Tongue (tissue), 2 donors: Measurements from ENCODE around the gene SREK1IP1. TPM values are rescaled to one million over a fixed set of nuclear protein-coding genes. Genes with fewer than 3 reads are reported as not detected.

Source experiments
- DNase-seq: peaks from one replicate; pipeline ENCODE4 v3.0.0-alpha.2; 2015
- total RNA-seq: library from RNA; depleted of rRNA; stranded (reverse); fragments of >200 nt; gene quantifications from one replicate; pipeline ENCODE4 v1.2.3, GENCODE V29; 2014

SREK1IP1 gene
- 19.1 TPM for total RNA-seq

- DNase-seq, result peak; percentile 96
Observed at GRCh38 chr5:64768358-64769312, at the start of gene SREK1IP1, which contains the start of gene CWC27. TSS of gene SREK1IP1 (minus strand) at chr5:64768691. CDS start at chr5:64768517, 174 bp downstream. TSS of gene CWC27 (plus strand) at chr5:64768930. CDS start at chr5:64769147, 217 bp downstream.

DNA sequence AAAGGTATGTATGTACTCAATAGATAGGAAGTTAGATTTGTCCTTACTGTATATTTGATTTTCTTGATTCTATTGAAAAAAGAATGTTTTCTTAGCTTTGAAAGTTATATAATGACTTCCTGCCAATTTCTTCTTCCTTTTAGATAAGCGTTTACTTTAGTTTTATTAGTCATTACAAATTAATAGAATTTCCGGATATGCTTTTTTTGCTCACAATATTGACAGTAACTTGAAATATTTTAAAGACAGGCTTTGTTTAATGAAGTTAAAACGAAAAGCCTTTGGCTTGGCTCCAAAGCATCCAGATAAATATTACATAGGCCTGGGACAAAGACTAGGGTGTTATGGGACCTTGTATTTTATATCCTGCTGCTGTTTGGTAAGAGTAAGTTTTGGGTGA, 49.8 kb upstream of the SREK1IP1 start:
- DNase-seq, result peak; percentile 49

GRCh38 chr5:64814073-64814472, 45.6 kb upstream of the SREK1IP1 start:
- no peak for DNase-seq

DNA sequence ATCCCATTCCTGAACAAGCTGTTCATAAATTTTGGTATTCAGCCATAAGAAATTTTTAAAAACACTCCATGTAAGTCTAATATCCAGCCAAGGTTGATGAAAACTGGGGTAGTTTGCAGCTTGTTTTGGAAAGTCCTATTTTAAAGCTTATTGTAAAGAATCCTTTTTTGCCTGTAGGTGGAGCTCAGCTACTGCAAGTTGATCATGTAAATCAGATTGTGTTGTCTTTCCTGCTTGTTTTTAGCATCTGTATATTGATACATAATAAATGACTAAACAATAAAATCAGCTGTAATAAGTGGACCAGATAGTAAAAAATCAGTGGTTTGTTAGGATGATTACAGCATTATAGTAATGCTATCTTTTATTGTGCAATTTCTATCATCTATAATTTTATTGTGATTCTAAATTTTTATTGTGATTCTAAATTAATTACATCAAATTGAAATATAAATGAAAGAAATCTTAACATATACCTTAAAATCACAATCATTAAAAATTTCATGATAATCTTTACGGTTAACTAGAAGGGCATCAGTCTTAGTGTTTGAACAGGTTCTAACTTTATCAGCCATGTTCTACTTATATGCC, 42.7 kb upstream of the SREK1IP1 start:
- peak; percentile 74 for DNase-seq

- no peak for DNase-seq
Observed at GRCh38 chr5:64807520-64807919, 39.0 kb upstream of the SREK1IP1 start.

GRCh38 chr5:64806537-64806936, 38.0 kb upstream of the SREK1IP1 start:
- no peak for DNase-seq

DNA sequence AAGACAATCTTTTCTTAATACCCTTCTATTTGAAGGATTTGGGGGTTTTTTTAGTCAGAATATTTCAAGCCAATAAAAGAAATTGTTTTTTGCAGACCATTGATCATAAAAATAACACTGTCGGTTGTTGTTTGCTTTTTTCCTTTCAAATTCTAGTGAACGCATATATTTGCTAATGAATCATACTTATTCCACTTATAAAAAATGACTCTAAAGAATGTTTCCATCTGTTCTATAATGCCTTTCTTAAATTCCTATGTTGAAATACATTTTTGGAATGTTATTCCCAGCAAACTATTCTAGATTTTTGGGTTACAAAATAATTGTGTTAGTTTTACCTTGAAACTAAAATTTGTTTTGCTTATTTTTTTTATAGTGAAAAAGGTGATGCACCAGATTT, 32.4 kb upstream of the SREK1IP1 start:
- DNase-seq, result no peak

- no peak for DNase-seq
Observed at GRCh38 chr5:64796301-64796700, 27.8 kb upstream of the SREK1IP1 start.

DNA sequence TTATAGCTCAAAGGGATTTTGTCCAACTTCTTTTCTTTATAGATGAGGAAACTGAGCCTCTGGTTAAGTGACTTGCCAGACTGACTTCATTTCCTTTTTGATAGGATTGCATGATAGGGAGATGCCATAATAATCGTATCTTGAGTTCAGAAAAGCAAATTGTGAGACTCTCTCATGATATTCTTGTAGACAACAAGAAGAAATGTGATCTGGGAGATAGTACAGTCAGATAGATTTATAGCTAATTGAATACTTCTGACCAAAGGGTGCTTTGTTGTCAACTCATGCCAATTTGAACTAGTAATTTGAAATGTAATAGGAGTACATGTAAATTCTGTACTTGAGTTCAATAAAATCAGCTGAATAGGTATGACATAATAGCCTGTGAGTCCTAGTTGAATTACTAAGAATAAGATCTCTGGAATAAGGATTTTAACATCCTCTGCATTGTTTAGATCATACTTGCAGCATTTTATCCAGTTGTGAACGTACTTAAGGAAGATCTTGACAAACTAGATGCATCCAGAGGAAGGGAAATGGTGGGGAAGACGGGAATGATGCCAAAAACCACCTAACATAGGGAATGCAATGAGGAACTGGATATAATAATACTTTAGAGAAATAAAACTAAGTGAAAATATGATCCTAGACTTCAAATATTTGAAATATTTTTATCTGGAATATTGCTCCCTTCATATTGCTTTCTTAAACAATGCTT, 25.7 kb upstream of the SREK1IP1 start:
- no peak for DNase-seq

- DNase-seq, result no peak
Observed at GRCh38 chr5:64792469-64792868, 24.0 kb upstream of the SREK1IP1 start.

GRCh38 chr5:64790210-64790609, 21.7 kb upstream of the SREK1IP1 start:
- DNase-seq, result no peak

- DNase-seq, result no peak
Observed at GRCh38 chr5:64789457-64789856, 21.0 kb upstream of the SREK1IP1 start.

DNA sequence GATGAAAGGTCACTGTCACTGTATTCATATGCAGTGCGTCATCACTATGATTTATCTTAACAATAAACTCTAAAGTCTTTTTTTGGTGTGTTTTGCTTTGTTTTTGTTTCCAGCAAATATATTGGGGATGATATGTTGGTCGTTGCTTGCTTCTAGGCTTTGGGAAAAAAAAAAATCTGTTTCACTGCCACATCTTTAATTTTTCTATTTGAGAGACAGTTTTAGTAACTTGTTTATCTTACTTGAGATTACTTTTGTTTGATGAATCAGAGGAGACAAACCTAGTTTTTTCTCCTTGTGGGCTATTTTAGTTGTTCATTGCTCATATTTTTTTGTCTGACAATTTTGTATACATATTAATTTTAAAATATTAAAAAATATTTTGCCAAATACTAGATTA, 19.7 kb upstream of the SREK1IP1 start:
- no peak for DNase-seq

- DNase-seq, result no peak
Observed at GRCh38 chr5:64786372-64786771, 17.9 kb upstream of the SREK1IP1 start.

DNA sequence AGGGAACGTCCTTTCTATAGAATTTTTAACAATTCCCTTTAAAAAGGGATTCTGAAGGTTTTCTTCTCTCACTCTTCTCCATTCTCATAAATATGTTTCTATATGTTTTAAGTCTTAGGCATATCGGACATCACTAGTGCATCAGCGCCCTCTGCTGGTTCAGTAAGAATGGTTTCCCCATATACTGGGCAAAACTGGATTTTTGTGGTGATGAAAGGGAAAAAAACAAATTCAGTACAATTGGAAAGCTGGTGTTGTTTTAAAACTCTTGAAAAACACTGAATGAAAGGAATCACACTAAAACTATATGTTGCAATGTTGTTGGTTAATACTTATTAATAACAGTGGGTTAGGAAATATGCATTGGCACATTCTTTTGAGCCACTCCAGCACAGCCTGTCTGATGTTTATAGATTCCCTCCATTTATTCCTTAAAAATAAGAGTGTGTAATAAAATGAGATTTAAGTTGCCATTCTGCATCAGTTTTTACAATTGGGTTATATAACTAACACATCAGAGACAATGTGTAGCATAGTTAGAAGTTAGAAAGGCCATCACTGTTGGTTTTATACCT, 16.0 kb upstream of the SREK1IP1 start:
- peak; percentile 92 for DNase-seq

GRCh38 chr5:64775291-64775690, 6.8 kb upstream of the SREK1IP1 start:
- DNase-seq, result no peak

DNA sequence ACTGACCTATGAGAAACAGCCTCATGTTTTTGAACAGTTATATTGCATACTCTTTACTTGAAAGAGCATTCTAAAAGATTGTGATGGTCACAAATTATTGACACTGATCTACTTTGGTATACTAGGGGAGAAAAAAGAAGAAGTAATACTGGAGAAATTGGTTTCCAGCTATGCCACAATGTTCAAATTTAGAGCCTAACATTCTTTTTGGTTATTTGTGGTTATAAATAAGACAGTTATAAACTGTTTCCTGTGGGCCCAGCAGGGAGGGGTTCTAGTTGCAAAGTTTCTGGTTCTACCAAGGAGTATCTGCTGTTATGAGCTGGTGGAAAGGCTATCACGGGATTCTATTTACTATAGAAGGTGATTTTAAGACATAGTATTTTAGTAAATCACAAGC, 5.0 kb upstream of the SREK1IP1 start:
- DNase-seq, result no peak

DNA sequence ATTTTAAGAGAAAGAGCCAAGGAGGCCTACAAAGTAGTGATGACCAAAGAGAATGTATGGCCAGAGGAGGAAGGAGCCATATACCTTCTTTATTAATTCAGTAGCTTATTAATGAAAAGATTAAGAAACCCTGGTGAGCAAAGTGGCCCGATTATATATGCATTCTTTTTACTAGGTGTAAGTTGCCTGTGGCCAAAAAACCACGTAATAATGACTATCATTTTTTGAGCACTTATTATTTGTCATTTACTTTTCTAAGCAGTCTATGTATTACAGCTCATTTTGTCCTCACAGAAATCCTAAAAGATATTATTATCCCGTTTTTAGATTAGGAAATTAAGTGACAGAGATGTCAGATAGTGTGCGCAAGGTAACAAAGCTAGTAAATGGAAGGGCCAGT, 3.2 kb upstream of the SREK1IP1 start:
- DNase-seq, result no peak

DNA sequence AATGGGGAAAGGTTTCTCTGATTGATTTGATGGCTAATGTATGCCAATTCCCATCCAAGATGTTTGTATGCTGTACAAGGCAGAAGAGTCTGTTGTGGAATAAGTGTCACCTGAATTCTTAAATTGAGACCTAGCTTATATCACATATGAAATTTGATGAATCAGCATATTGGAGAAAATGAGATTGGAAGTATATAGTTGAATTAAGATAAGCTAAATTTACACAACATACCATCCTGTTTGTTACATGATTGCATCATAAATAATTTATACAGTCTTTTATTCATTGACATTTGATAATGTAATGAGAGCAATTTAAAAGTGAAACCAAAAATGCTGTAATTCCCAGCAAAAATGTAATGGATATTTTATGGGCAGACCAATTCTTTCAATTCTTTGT, 1.4 kb upstream of the SREK1IP1 start:
- no peak for DNase-seq

- no peak for DNase-seq
Observed at GRCh38 chr5:64767959-64768357, 533 bp downstream of the SREK1IP1 start.

DNA sequence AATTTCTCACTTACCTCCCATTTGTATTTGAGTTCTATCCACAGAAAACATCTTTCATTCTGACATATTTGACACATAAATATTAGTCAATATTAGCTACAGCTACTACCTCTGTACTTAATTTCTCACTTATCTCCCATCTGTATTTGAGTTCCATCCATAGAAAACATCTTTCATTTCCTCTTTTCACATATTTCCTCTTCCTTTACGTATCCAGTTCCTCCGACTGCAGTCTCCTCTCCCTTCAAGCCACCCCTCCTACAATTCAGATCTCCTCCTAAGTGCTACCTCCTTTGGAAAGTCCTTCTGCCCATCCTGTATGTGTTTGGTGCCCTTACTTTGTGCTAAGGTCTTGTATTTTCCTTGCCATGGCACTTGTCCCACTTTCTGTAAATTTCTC, 1.6 kb downstream of the SREK1IP1 start:
- DNase-seq, result no peak

- DNase-seq, result no peak
Observed at GRCh38 chr5:64765804-64766504, 2.5 kb downstream of the SREK1IP1 start.
